GM12878 (cell line): Measurements from ENCODE around the gene THAP2. TPM values are rescaled to one million over a fixed set of nuclear protein-coding genes. Genes with fewer than 3 reads are reported as not detected.

Experiments
- IKZF2 ChIP-seq, 2 experiments: fragments of 450-650 bp; IDR thresholded peaks; 2 replicates each; pipeline ENCODE4 v1.6.1; 2017; ENCODE audit warnings: mild to moderate bottlenecking in 2 of 2, moderate library complexity in 2 of 2
- MYC ChIP-seq: IDR thresholded peaks from 2 replicates; pipeline ENCODE4 v1.6.1; 2011; ENCODE audit warnings: mild to moderate bottlenecking, low read length, moderate library complexity, inconsistent platforms; ENCODE audit not compliant: insufficient read depth, insufficient replicate concordance, insufficient read length, severe bottlenecking
- NFYA ChIP-seq: IDR thresholded peaks from 2 replicates; pipeline ENCODE4 v1.6.1; 2011; ENCODE audit warnings: low read depth, mild to moderate bottlenecking, low read length, improper control_type of control experiment, borderline replicate concordance
- YBX1 ChIP-seq: fragments of 450-650 bp; IDR thresholded peaks from 2 replicates; pipeline ENCODE4 v1.6.1; 2016; ENCODE audit warnings: antibody characterized with exemption
- polyA plus RNA-seq, 11 experiments: library from polyadenylated mRNA; depleted of rRNA in 4 of 11; unstranded in 6 of 11; stranded (reverse) in 5 of 11; fragments of >200 nt; fragmentation: Nextera tagmentation in 4 of 11; fragmentation: Illumina TruSeq in 1 of 11; extraction: Ambion mirVana in 4 of 11; extraction: Trizol in 1 of 11; gene quantifications; 1 replicate in 1 of 11; 2 replicates in 10 of 11; pipeline versions ENCODE4 v1.2.1 to v1.2.3, GENCODE V29; 2011 to 2016; ENCODE audit warnings: inconsistent platforms in 2 of 11, missing spikeins in 2 of 11, low read depth in 1 of 11
- total RNA-seq, 4 experiments: library from RNA; depleted of rRNA in 3 of 4; stranded (reverse); fragments of >200 nt in 3 of 4; fragmentation: Illumina TruSeq in 1 of 4; extraction: Trizol in 1 of 4; gene quantifications; 2 replicates each; pipeline versions ENCODE4 v1.2.1 to v1.2.3, GENCODE V29; 2013 to 2021
- TF ChIP-seq, protein P1 (sequence below): fragments of 450-650 bp; IDR thresholded peaks from 2 replicates; pipeline ENCODE4 v1.6.1; 2017; ENCODE audit warnings: borderline replicate concordance
- TF ChIP-seq, protein P2 (sequence below): fragments of 450-650 bp; IDR thresholded peaks from 2 replicates; pipeline ENCODE4 v1.6.1; 2017; ENCODE audit warnings: mild to moderate bottlenecking, moderate library complexity

Gene THAP2
- total and polyA plus RNA-seq, 10 of the 15 experiments (the other 5 are each of a cell fraction or from before 2014, with no cell fraction given): 4.1 to 18.0 (median 7.3) TPM

DNA sequence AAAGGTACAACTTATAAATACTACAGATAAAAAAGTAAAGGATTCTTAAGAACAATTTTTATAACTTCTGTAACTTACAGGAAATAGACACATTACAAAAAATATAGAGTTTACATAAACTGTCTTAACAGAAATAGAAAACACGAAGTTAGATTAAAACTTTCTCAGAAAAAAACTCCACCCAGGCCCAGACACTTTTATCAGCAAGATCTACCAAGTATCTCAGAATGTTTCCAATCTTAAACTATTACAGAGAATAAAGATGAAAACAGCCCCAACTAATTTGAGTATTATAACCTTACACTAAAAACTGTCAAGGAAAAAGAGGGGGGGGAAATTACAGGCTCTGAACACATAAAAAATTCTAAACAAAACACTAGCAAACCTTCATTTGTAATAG is 8.6 kb upstream of the THAP2 start (continued):
- no peak for TF ChIP-seq NFYA
- TF ChIP-seq, protein P1, sequence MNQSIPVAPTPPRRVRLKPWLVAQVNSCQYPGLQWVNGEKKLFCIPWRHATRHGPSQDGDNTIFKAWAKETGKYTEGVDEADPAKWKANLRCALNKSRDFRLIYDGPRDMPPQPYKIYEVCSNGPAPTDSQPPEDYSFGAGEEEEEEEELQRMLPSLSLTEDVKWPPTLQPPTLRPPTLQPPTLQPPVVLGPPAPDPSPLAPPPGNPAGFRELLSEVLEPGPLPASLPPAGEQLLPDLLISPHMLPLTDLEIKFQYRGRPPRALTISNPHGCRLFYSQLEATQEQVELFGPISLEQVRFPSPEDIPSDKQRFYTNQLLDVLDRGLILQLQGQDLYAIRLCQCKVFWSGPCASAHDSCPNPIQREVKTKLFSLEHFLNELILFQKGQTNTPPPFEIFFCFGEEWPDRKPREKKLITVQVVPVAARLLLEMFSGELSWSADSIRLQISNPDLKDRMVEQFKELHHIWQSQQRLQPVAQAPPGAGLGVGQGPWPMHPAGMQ: no peak
- no peak for TF ChIP-seq YBX1
- TF ChIP-seq, protein P2, sequence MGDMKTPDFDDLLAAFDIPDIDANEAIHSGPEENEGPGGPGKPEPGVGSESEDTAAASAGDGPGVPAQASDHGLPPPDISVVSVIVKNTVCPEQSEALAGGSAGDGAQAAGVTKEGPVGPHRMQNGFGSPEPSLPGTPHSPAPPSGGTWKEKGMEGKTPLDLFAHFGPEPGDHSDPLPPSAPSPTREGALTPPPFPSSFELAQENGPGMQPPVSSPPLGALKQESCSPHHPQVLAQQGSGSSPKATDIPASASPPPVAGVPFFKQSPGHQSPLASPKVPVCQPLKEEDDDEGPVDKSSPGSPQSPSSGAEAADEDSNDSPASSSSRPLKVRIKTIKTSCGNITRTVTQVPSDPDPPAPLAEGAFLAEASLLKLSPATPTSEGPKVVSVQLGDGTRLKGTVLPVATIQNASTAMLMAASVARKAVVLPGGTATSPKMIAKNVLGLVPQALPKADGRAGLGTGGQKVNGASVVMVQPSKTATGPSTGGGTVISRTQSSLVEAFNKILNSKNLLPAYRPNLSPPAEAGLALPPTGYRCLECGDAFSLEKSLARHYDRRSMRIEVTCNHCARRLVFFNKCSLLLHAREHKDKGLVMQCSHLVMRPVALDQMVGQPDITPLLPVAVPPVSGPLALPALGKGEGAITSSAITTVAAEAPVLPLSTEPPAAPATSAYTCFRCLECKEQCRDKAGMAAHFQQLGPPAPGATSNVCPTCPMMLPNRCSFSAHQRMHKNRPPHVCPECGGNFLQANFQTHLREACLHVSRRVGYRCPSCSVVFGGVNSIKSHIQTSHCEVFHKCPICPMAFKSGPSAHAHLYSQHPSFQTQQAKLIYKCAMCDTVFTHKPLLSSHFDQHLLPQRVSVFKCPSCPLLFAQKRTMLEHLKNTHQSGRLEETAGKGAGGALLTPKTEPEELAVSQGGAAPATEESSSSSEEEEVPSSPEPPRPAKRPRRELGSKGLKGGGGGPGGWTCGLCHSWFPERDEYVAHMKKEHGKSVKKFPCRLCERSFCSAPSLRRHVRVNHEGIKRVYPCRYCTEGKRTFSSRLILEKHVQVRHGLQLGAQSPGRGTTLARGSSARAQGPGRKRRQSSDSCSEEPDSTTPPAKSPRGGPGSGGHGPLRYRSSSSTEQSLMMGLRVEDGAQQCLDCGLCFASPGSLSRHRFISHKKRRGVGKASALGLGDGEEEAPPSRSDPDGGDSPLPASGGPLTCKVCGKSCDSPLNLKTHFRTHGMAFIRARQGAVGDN: no peak
- TF ChIP-seq IKZF2 (IDR thresholded peaks at IDR 0.05): no peak
- no peak for TF ChIP-seq MYC
